Measurements from ENCODE around the gene HSPA1B.

DNA sequence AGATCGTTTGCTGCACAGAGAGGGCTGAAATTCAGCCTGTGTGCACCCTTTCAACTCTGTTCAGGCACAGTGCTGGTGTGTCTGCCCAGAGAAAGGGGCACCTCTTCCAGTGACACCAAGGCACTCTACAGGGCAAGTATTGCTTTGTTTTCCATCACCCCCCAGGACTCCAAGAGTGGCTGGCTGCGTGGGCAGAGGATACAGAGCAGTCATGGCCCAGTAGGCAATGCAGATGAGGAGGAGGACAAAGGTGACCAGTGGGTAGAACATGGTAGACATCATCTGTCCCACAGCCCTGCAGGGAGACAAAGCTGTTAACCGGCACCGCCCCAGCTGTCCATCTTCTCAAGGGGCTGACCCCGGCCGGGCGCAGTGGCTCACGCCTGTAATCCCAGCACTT is 41.8 kb downstream of the HSPA1B start:
- TF ChIP-seq, protein P1, sequence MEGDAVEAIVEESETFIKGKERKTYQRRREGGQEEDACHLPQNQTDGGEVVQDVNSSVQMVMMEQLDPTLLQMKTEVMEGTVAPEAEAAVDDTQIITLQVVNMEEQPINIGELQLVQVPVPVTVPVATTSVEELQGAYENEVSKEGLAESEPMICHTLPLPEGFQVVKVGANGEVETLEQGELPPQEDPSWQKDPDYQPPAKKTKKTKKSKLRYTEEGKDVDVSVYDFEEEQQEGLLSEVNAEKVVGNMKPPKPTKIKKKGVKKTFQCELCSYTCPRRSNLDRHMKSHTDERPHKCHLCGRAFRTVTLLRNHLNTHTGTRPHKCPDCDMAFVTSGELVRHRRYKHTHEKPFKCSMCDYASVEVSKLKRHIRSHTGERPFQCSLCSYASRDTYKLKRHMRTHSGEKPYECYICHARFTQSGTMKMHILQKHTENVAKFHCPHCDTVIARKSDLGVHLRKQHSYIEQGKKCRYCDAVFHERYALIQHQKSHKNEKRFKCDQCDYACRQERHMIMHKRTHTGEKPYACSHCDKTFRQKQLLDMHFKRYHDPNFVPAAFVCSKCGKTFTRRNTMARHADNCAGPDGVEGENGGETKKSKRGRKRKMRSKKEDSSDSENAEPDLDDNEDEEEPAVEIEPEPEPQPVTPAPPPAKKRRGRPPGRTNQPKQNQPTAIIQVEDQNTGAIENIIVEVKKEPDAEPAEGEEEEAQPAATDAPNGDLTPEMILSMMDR (IDR thresholded peaks at IDR 0.05): no peak
- TF ChIP-seq POLR2AphosphoS5 (IDR thresholded peaks at IDR 0.05) (no peak), POLR2A (IDR thresholded peaks at IDR 0.05) (no peak), EP300 (IDR thresholded peaks at IDR 0.05) (no peak)
